HG03108 (cell line): Measurements from ENCODE around the gene SMIM44.
"Not testable (repeated sequence)": the region's sequence is repeated elsewhere in the genome, so short reads cannot be mapped to it uniquely, and the experiment has no call there.

Experiments
- ATAC-seq: cut with Tn5 transposase; IDR thresholded peaks from one replicate; pipeline ENCODE4 v1.9.1; 2021; ENCODE audit warnings: moderate library complexity; ENCODE audit not compliant: unreplicated experiment

Gene SMIM44

DNA sequence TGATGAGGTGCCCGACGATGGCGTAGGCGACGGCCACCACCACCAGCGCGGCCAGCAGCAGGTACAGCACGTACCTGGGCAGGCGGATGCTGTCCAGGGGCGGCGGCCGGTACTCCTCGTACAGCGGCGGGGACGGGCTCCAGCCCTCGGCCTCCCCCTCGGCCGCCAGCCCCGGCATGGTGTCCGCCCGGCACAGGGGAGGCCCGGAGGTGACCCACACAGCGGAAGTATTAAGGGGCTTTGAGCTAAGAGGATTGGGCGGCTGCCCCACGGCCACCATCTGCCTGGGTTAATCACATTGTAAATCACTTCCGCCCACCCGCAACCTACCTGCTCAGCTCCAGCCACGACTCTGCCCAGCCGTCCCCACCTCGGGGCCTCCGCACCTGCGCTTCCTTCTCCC lies at the start of gene SMIM44:
Gene SMIM44, minus strand, starts transcription at position 216 of the 403 bp plus-strand sequence. Its CDS starts 38 bp downstream, at position 178.
- ATAC-seq, result no peak

DNA sequence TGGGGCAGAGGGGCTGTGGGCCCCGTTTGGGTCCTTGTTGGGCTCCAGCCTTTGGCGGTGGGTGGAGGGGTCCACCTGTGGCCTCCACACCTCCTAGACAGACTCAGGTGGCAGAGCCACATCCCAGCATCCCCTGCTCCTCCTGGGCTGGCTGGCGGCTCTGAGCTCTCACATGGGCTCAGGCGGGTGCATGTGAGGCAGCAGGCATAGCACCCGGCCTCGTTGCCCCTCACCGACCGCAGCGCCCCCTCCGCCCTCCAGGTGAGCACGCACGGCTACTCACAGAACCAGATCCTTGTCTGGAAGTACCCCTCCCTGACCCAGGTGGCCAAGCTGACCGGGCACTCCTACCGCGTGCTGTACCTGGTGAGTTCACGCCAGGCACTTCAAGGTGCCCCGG lies 49.8 kb upstream of the SMIM44 start:
- ATAC-seq, result no peak

DNA sequence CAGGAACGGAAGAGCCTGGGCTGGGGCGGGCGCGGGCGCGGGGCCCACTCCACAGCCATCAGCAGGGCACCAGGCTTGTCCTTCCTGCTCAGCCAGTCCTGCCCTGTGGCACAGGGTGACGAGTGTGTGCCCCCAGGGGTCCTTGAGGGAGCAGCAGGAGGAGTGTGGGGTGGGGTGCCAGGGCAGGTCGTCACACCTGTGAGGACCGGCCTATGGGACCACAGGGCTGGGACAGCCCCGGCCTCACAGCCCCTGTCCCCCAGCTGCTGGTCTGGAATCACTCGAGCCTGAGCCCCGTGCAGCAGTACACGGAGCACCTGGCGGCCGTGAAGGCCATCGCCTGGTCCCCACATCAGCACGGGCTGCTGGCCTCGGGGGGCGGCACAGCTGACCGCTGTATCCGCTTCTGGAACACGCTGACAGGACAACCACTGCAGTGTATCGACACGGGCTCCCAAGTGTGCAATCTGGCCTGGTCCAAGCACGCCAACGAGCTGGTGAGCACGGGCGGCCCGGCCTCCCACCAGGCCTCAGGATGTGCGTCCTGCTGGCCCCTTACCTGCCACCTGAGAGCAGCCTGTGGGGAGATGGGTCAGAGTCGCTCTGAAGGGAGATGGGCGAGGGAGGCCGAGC lies 49.0 kb upstream of the SMIM44 start:
- no peak for ATAC-seq

DNA sequence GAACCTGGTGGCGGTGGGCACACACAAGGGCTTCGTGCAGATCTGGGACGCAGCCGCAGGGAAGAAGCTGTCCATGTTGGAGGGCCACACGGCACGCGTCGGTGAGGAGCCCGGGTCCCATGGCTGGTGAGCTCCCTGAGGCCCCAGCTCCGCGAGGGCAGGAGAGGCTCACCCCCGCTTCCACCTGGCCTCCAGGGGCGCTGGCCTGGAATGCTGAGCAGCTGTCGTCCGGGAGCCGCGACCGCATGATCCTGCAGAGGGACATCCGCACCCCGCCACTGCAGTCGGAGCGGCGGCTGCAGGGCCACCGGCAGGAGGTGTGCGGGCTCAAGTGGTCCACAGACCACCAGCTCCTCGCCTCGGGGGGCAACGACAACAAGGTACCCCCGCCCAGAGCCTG lies 48.5 kb upstream of the SMIM44 start:
- no peak for ATAC-seq

DNA sequence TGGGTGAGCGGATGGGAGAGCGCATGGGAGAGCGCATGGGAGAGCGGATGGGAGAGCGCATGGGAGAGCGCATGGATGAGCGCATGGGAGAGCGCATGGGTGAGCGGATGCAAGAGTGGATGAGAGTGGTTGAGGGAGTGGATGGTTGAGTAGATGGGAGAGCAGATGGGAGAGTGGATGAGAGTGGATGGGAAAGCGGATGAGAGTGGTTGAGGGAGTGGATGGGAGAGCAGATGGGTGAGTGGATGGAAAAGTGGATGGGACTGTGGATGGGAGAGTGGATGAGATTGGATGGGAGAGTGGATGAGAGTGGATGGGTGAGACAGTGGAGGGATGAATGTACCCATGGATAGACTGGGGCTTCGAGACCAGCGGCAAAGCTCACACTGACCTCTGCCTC lies 47.1 kb upstream of the SMIM44 start:
- ATAC-seq, result no peak

DNA sequence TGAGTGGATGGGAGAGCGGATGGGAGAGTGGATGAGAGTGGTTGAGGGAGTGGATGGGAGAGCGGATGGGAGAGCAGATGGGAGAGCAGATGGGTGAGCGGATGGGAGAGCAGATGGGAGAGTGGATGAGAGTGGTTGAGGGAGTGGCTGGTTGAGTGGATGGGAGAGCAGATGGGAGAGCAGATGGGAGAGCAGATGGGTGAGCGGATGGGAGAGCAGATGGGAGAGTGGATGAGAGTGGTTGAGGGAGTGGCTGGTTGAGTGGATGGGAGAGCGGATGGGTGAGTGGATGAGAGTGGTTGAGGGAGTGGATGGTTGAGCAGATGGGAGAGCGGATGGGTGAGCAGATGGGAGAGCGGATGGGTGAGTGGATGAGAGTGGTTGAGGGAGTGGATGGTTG lies 46.1 kb upstream of the SMIM44 start:
- not testable (repeated sequence) for ATAC-seq

DNA sequence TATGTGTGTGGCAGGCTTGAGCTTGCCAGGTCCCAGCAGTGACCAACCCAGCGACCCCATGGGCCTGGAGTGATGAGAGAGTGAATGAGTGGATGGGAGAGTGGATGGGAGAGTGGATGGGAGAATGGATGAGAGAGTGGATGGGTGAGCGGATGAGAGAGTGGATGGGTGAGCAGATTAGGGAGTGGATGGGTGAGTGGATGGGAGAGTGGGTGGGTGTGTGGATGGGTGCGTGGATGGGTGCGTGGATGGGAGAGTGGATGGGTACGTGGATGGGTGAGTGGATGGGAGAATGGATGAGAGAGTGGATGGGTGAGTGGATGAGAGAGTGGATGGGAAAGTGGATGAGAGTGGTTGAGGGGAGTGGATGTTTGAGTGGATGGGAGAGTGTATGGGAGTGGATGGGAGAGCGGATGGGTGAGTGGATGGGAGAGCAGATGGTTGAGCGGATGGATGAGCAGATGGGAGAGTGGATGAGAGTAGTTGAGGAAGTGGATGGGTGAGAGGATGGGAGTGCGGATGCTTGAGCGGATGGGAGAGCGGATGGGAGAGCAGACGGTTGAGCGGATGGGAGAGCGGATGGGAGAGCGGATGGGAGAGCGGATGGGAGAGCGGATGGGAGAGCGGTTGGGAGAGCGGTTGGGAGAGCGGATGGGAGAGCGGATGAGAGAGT lies 45.4 kb upstream of the SMIM44 start:
- ATAC-seq, result no peak

DNA sequence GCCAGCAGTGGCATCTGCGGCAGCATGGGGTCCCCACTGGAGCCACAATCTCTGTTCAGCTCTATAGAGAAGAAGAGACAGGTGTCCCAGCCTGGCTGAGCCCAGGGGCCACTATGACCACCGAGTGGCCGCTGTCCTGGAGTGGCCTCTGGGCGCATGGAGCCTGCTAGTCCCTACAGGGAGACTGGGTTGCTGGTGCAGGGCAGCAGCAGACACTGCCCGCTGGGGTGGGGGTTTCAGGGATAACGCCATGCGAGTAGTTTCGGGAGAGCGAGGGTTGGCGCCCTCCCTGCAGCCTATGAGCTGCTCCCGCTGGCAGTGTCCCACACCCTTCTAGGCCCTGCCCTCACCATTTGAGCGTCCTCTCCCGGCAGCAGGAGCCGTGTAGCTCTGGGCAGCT lies 44.8 kb upstream of the SMIM44 start:
- no peak for ATAC-seq

DNA sequence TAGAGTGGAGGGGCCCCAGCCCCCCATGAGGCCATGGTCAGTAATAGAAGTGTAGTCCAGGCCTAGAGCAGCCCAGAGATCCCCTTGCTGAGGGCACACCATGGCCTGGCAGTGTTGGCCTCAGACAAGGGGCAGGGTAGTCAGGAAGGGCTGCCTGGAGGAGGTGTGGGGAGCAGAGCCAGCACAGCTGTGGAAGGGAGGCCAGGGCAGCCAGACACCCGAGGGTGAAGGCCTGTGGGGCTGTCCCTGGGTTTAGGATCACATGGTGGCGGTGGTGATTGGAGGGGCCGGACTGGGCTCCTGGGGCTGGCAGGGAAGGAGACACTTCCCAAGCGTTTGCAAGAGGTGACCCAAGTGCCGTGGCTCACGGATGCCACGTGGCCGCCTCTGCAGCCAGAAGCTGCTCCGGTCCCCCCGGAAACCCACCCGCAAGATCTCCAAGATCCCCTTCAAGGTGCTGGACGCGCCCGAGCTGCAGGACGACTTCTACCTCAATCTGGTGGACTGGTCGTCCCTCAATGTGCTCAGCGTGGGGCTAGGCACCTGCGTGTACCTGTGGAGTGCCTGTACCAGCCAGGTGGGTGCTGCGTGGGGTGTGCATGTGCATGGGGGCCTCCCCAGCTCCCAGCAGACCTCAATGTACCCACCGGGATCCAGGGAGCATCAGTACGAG lies 44.1 kb upstream of the SMIM44 start:
- no peak for ATAC-seq

DNA sequence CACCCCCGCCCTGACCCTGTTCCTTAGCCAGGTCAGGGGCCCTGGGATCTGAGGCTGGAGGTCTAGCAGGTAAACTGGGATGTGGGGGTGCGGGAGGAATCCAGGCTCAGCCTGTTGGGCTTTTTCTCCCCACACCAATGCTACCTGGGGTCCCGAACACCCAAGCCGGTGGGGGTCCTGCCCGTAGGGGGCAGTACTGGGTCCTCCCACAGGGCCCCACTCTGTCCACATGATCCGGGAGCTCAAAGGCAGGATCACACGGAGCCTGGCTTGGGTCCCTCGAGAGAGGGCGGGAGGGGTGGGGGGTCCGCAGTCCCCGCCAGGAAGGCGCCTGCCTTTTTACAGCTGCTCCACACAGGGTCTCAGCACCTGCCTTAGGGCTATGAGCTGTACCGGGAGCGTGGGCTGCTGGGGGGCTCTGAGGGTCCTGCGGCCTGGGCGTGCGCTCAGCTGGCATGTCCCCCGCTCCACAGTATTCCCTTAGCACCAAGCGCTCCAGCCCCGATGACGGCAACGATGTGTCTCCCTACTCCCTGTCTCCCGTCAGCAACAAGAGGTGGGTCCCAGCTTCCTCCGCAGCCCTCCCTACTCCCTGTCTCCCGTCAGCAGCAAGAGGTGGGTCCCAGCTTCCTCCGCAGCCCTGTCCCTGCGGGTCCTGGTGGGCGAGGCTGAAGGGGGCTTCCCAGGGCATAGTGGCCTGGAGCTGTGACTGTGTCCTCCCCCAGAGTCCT lies 43.4 kb upstream of the SMIM44 start:
- no peak for ATAC-seq

DNA sequence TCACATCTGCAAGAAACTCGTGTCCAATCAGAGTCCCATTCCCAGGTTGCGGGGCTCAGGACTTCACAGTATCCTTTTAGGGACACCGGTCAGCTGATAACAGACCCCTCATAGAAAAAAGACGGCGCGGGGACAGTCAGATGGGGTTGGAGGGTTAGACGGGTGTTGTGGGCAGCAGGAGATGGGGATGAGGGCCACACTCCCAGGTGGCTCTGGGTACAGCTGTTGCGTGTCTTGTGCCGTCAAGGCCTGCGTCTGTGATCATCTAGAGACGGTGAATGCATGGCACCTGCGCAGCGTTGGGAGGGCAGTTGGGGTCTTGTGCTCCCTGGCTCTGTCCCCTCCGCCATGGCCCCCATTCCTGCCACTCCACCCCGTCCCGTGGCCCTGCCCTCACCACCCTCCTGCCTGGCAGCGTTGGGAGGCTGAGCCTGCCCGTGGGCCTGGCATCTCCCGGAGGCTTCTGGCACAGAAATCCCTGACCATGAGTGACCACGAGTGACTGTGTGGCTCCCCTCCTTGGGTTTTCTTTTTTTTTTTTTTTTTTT lies 41.7 kb upstream of the SMIM44 start:
- ATAC-seq, result no peak

DNA sequence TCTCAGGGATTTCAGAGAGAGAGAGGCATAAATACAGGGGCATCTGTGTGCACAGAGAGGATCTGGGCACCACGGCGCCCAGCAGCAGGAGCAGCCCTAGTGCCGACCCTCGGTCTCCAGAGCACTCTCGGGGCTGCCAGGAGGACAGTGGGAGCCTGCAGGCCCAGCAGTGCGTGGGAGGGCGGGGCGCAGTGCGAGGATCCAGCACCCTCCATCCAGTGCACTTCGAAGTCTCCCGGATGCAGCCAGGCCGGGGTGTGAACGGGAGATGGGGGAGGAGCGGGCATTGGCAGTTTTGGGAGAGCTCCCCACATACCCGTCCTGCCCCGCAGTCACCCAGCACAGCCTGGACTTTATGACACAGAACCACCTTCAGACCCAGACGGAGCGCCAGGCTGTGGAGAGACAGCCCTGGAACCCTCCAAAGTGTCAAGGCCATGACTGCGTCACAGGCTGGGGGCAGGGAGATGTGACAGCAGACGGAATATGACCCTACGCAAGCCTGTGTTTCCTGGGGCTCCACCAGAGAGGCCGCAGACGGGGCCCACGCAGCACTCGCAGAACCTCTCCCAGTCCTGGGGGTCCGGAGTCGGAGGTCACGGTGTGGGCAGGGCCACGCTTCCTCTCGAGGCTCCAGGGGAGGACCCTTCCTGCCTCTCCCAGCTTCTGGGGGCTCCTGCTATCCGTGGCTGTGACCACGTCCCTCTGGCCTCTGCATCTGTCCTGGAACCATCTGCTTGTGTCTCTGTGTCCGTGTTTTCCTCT lies 41.0 kb upstream of the SMIM44 start:
- no peak for ATAC-seq

DNA sequence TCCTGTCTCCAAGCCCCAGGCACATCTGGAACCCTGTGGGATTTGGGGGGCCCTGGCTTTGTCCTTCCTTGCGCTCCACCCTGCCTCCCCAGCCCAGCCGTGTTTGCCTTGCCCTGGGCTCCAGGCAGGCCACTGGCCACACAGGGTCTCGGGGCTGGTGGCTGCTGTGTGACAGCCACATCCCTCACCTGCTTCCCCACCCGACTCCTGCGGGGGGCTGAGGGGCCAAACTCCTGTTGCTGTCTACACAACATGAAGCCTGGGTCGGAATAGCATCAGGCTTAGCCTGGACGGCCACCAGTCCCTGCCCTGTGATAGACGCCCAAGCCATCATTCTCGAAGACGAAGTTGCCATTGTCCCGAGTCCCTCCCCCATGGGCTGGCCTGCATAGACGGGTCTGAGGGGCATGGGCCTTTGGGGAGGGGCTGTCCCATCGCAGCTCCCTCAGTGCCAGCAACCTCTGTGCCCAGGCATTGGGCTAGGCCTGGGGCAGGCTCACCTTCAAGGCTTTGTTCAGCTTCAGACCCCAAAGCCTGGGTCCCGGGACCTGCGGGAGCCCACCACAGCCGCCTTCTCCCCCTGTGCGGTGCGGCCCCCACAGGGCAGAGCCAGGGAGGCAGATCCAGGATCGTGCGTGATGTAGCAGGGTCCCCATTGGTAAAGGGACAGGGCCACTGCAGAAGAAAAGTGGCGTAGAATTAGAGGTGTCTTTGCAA lies 40.3 kb upstream of the SMIM44 start:
- ATAC-seq, result no peak

DNA sequence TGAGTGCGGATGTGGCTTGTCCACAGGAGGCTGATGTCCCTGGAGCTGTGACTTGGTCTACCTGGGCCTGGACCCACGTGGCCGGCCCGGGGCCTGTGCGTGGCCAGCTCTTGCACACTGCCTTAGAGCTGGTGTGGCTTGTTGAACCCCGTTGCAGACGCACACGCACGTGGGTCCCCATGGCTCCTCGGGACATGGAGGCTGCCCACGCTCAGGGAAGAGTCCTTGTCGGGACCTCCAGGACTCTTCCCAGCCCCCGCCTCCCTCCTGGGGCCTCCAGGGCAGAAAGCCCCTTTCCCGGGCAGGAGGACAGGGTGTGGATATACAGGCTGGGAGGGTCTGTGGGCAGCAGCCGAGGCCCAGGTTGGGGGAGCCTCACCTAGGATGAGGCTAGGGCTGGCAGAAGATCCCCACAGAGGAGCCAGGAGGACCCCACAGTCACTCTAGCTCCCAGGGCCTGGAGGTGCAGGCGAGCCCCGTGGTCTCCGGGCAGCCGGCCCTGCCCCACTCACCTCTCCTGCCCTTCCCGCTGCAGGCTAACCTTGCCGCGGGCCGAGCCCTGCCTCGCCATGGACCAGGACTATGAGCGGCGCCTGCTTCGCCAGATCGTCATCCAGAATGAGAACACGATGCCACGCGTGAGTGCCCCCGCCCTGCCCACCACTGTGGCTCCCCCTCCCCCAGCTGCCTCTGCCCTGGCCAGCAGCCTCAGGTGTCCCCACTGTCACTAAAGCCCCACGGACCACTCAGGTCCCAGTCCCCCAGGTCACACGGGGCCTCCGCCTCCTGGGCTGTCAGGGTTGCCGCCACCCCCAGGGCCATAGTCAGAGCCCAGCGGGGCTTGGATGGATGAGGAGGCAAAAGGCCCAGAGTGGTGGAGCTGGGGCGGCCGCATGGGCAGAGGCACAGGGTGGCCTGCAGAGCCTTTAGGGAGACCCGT lies 39.5 kb upstream of the SMIM44 start:
- ATAC-seq, result no peak

DNA sequence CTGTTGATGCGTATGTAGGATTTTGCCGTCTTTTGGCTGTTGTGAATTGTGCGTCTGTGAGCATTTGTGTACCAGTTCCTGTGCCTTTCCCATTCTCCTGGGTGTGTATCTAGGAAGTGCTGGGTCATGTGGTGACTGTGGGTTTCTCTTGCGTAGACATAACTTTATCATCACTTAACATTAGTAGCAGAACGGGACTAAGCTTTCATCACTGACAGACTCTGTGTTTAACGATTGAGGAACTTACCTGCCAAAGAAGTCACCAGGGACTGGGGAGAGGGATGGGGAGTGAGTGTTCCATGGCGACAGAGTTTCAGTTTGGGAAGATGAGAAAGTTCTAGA lies 37.8 kb upstream of the SMIM44 start:
- ATAC-seq, result no peak

DNA sequence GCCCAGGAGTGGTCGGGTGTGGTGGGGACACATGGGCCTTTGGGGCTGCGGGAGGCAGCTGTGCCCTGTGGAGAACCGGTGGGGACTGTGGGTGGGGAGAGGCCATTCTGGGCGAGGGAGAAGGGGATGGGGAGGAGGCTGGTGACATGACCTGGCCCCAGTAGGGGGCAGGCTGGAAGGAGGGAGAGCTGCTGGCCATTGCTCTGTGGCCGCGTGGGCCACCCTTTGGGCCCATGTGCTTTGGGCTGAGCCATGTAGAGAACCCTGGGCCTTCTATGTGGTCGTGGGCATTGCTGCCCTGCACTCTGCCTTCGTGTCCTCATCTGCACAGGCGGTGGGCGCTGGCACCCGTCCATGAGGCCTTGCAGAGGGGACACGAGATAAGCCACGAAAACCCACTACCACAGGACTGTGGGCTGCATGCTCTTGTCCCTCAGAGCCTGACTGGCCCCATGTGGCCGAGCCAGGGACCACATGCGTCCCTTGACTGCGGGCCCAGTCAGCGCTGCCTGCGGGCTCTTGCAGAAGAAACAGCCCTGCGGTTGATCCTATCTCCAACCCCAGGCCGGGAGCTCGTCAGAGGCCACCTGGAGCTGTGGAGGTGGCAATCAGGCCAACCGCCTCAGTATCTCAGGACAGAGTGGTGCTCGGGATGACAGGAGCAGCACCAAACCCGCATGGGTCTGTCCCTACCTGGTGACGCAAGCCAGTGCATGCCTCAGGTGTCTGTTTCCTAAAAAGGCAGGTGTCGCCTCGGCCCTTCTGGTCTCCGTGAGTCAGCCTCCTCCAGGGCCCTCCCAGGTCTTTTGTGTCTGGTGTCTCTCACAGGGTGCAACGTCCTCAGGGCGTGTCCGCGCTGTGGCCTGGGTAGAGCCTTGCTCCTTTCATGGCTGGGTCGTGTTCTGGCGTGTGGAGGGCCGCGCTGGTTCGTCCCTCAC lies 37.2 kb upstream of the SMIM44 start:
- no peak for ATAC-seq

DNA sequence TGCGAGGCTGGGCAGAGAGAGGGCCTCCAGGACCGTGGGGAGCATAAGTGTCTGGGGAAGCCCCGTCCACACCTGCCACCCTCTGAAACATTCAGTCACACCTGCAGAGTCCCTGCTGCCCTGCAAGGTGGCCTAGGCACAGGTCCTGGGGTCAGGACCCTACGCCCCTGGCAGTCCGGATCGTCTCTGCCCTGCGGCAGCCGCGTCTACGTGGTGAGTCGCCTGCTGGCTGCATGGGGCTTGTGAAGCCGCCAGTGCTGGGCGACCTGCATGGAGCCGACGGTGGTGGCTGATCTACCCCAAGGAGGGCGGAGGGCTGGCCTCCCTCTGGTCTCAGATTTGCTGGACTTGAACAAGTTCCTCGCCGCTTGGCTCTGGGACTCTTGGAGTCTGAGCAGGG lies 35.9 kb upstream of the SMIM44 start:
- no peak for ATAC-seq

DNA sequence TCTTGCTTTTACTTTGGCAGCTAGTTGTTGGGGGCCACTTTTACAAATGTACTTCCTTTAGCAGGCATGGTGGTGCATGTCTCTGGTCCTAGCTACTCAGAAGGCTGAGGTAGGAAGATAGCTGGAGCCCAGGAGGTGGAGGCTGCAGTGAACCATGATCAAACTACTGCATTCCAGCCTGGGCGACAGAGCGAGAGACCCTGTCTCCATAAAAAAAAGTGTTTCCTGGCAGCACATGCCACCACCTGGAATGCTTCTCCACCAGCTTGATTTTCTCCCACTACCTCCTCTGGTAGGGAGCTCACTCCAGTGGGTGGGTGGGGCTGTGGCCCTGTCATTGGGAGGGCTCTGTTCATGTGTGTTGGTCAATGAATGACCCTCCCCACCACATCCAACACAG lies 35.4 kb upstream of the SMIM44 start:
- no peak for ATAC-seq
